ENCODE data around the gene DNAJA3. TPM values are rescaled to one million over a fixed set of nuclear protein-coding genes. Genes with fewer than 3 reads are reported as not detected.

DNAJA3 gene
- total and polyA plus RNA-seq, 2 donors (not counting 3 experiments of a cell fraction or from before 2014, with no cell fraction given) = 33.4 to 45.4 TPM

DNA sequence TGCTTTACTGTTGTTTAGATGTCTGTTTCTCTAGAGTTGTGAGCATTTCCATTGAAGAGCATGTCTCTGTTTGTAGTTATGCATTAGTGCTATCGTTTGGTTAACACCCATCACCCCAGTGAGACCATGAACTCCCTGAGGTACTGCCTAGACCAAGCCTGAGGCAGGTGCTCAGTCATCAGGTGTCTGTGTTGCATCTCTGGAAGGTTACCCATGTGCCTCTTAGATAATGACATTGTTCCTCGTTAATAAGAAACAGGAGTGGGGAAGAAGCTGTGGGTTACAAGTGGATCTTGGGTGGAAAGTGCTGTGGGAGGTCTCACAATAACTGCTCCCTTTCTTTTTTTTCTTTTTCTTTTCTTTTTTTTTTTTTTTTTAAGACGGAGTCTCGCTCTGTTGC lies 18.3 kb downstream of the DNAJA3 start:
- Histone ChIP-seq H4K20me1 (replicated peaks; ENCODE audit: control insufficient read depth, extremely low read depth, insufficient read depth, low read length) (no peaks in the 10 kb centered on the region), H3K36me3 (ENCODE audit: control insufficient read depth in 2 of 2, extremely low read depth in 1 of 2, insufficient read depth in 2 of 2, low read length in 2 of 2) (peaks cover 20 to 51% of the 10 kb centered on the region in 2 experiments), H3K79me2 (ENCODE audit: control insufficient read depth, insufficient read depth, low read length) (no peaks in the 10 kb centered on the region), H3K27me3 (ENCODE audit: control insufficient read depth in 2 of 2, insufficient read depth in 2 of 2, low read length in 2 of 2) (no peaks in the 10 kb centered on the region), H2AFZ (ENCODE audit: low read depth, low read length) (no peak overlapping the region), H3K27ac (ENCODE audit: insufficient read depth, low read depth, low read length) (no peak overlapping the region), H3K4me2 (ENCODE audit: insufficient read depth, low read length) (no peak overlapping the region), H3K9me3 (replicated peaks; ENCODE audit: control insufficient read depth, insufficient read depth, low read length) (no peaks in the 10 kb centered on the region), H3K4me3 (replicated peaks in 1 of 3; ENCODE audit: insufficient read depth in 1 of 3, low read depth in 1 of 3, low read length in 3 of 3) (no peak overlapping the region), H3K9me1 (replicated peaks; ENCODE audit: control insufficient read depth, extremely low read depth, insufficient read depth, low read length) (no peaks in the 10 kb centered on the region), H3K9ac (replicated peaks; ENCODE audit: extremely low read depth, insufficient read depth, low read length) (no peak overlapping the region), H3K4me1 (ENCODE audit: control insufficient read depth, extremely low read depth, insufficient read depth, low read length) (no peaks in the 10 kb centered on the region)
- dilution Hi-C loops (cut with MboI; ENCODE audit: extremely low pct_ligation_motif_present, low sequenced_read_pairs) (no loop called here), intact Hi-C loops (cut with micrococcal nuclease) (no loop called here)
- ChIA-PET POLR2A (no interaction called here), CTCF (no interaction called here)
- BruUV-seq (replicated peaks) = no TSS peak
- no peak for FAIRE-seq
- DNase-seq (ENCODE audit: low read depth, low spot score) = no peak
- no peak for TF ChIP-seq POLR2AphosphoS5 (IDR thresholded peaks at IDR 0.05; ENCODE audit: insufficient read depth, low read depth, low read length)
- TF ChIP-seq POLR2A (IDR thresholded peaks at IDR 0.05; ENCODE audit: low read depth, low read length) = no peak

DNA sequence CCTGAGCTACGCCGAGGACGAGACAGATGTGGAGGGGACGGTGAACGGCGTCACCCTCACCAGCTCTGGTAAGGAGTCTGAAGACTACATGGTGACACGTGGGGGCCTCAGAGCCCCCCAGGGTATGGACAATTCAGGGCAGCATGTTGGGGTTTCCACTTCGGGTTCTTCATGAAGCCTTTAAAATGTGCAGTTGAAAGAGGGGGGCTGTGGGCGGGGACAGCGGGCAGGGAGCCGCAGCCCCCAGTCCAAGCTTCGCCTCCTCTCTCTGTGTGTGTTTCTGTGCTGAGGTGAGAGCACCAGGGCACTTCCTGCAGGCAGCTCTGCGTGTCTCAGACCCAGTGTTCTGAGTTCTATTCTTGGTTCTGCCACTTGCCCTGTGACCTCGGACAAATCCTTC lies 24.8 kb downstream of the DNAJA3 start:
- intact Hi-C loops (cut with micrococcal nuclease) (no loop called here), dilution Hi-C loops (cut with MboI; ENCODE audit: extremely low pct_ligation_motif_present, low sequenced_read_pairs) (no loop called here)
- no peaks in the 10 kb centered on the region for H3K27me3 ChIP-seq (ENCODE audit: control insufficient read depth in 2 of 2, insufficient read depth in 2 of 2, low read length in 2 of 2)
- H3K4me1 ChIP-seq (ENCODE audit: control insufficient read depth, extremely low read depth, insufficient read depth, low read length) = no peaks in the 10 kb centered on the region
- DNase-seq (ENCODE audit: low read depth, low spot score) (no peak), FAIRE-seq (no peak)
- no peaks in the 10 kb centered on the region for H3K79me2 ChIP-seq (ENCODE audit: control insufficient read depth, insufficient read depth, low read length)
- no peaks in the 10 kb centered on the region for H3K9me1 ChIP-seq (replicated peaks; ENCODE audit: control insufficient read depth, extremely low read depth, insufficient read depth, low read length)
- no peak overlapping the region for H3K27ac ChIP-seq (ENCODE audit: insufficient read depth, low read depth, low read length)
- no peak overlapping the region for H3K4me3 ChIP-seq (replicated peaks in 1 of 3; ENCODE audit: insufficient read depth in 1 of 3, low read depth in 1 of 3, low read length in 3 of 3)
- no peaks in the 10 kb centered on the region for H4K20me1 ChIP-seq (replicated peaks; ENCODE audit: control insufficient read depth, extremely low read depth, insufficient read depth, low read length)
- peaks cover 21 to 55% of the 10 kb centered on the region in 2 experiments for H3K36me3 ChIP-seq (ENCODE audit: control insufficient read depth in 2 of 2, extremely low read depth in 1 of 2, insufficient read depth in 2 of 2, low read length in 2 of 2)
- no peak overlapping the region for H3K9ac ChIP-seq (replicated peaks; ENCODE audit: extremely low read depth, insufficient read depth, low read length)
- no peak overlapping the region for H3K4me2 ChIP-seq (ENCODE audit: insufficient read depth, low read length)
- H2AFZ ChIP-seq (ENCODE audit: low read depth, low read length) = no peak overlapping the region
- ChIA-PET CTCF (no interaction called here), POLR2A (no interaction called here)
- TF ChIP-seq POLR2AphosphoS5 (IDR thresholded peaks at IDR 0.05; ENCODE audit: insufficient read depth, low read depth, low read length) (no peak), JUN (IDR thresholded peaks at IDR 0.05; ENCODE audit: borderline replicate concordance, insufficient read depth, insufficient read length, low read depth) (no peak), POLR2A (IDR thresholded peaks at IDR 0.05; ENCODE audit: low read depth, low read length) (no peak), GATA2 (IDR thresholded peaks at IDR 0.05; ENCODE audit: insufficient read depth, insufficient read length, low read depth, low read length) (no peak), EZH2 (IDR thresholded peaks at IDR 0.05; ENCODE audit: borderline replicate concordance, low read depth, low read length, severe bottlenecking) (no peak)
- TF ChIP-seq, protein P1, sequence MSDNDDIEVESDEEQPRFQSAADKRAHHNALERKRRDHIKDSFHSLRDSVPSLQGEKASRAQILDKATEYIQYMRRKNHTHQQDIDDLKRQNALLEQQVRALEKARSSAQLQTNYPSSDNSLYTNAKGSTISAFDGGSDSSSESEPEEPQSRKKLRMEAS (IDR thresholded peaks at IDR 0.05; ENCODE audit: insufficient read depth, insufficient read length) = no peak
- H3K9me3 ChIP-seq (replicated peaks; ENCODE audit: control insufficient read depth, insufficient read depth, low read length) = no peaks in the 10 kb centered on the region
- BruUV-seq (replicated peaks) = no TSS peak

Measured in endothelial cell of umbilical vein (primary cell).